ENCODE results near the gene GPBP1. TPM values are rescaled to one million over a fixed set of nuclear protein-coding genes. Genes with fewer than 3 reads are reported as not detected.

The GPBP1 gene
- total and polyA plus RNA-seq, 2 experiments from 2014 or later, result 105 to 109 TPM

- Histone ChIP-seq H3K79me2 (replicated peaks; ENCODE audit: insufficient read depth) (no peaks in the 10 kb centered on the region), H3K27me3 (ENCODE audit: insufficient read depth) (no peaks in the 10 kb centered on the region), H3K27ac (ENCODE audit: low read depth) (no peak overlapping the region), H3F3A (replicated peaks; ENCODE audit: low read depth) (no peaks in the 10 kb centered on the region), H3K4me3 (no peak overlapping the region), H2AFZ (no peak overlapping the region), H4K20me1 (replicated peaks; ENCODE audit: insufficient read depth) (no peaks in the 10 kb centered on the region), H3K36me3 (ENCODE audit: insufficient read depth) (no peaks in the 10 kb centered on the region; the same call in 1 of the 2 replicates), H3K4me2 (no peak overlapping the region), H3K9me2 (ENCODE audit: insufficient read depth) (0 out of 2 replicates have a peak, but pooled peaks cover 10% of the 10 kb centered on the region), H3K4me1 (ENCODE audit: insufficient read depth) (0 out of 2 replicates have a peak, but pooled peaks cover 5% of the 10 kb centered on the region)
- no peak for TF ChIP-seq ETS1 (IDR thresholded peaks at IDR 0.05)
- no peak for TF ChIP-seq CREB1 (CRISPR knock-in tag; IDR thresholded peaks at IDR 0.05; ENCODE audit: low read depth)
- TF ChIP-seq EZH2phosphoT487 (IDR thresholded peaks at IDR 0.05; ENCODE audit: unreplicated experiment), result no peak
- no peak for TF ChIP-seq REST (IDR thresholded peaks at IDR 0.05; ENCODE audit: unreplicated experiment)
- TF ChIP-seq CTCF (conservative IDR thresholded peaks at IDR 0.05; ENCODE audit: low read depth in 2 of 2), result no peak
- no peak for TF ChIP-seq STAT1 (IDR thresholded peaks at IDR 0.05; ENCODE audit: unreplicated experiment)
- no peak for TF ChIP-seq ZNF114 (CRISPR knock-in tag; IDR thresholded peaks at IDR 0.05)
- no peak for TF ChIP-seq NANOG (IDR thresholded peaks at IDR 0.05; ENCODE audit: borderline replicate concordance)
- Mint-ChIP-seq H3K4me1 (peaks cover 10% of the 10 kb centered on the region; the same call in 2 of the 3 replicates), H3K27ac (no peak overlapping the region), H3K36me3 (ENCODE audit: low read depth) (peaks cover 3% of the 10 kb centered on the region), H3K9me3 (peaks cover 17% of the 10 kb centered on the region), H3K4me3 (no peak overlapping the region), H3K27me3 (ENCODE audit: insufficient read depth, low read depth, poor library complexity) (peaks cover 3% of the 10 kb centered on the region)
- ATAC-seq (no peak), DNase-seq (ENCODE audit: low spot score) (no peak)
Measured at GRCh38 chr5:57313716-57314115, 139.9 kb downstream of the GPBP1 start.

Small RNAs within 50 kb of the gene (small RNA-seq; reads per million reads assigned to genes)
- gene RF00019 (ENCODE audit: low replicate concordance), result not detected

Other genes starting within 250 kb of the GPBP1 start
- gene MIER3, start 221.9 kb upstream of the GPBP1 start, total RNA-seq (2014; rRNA removed; shearing (Covaris generic)), result 32.7 and 36.3 TPM in 2 replicates
- gene MIER3, start 221.9 kb upstream of the GPBP1 start, polyA plus RNA-seq (2016; fragmentation: Nextera tagmentation; extraction: Ambion mirVana), result 10.1 and 12.0 TPM in 2 replicates

Data from GM23338 (cell line).